Activated CD4-positive, alpha-beta T cell treated with anti-CD3 and anti-CD28 coated beads, Interleukin-2, Interleukin-4, amounts not matched to agents 100 ng/mL and 50 ng/mL, durations not matched to agents 16 hours and 8 hours (primary cell): ENCODE results near the gene SLC26A3.

Source experiments
- DNase-seq: peaks from one replicate; pipeline ENCODE4 v3.0.0-alpha.2; 2020; ENCODE audit warnings: low spot score

Gene SLC26A3

GRCh38 chr7:107744345-107744750 lies 58.7 kb downstream of the SLC26A3 start:
- DNase-seq = no peak

GRCh38 chr7:107743567-107744344 lies 59.3 kb downstream of the SLC26A3 start, which contains the start of gene CBLL1:
Gene CBLL1, plus strand, starts transcription at chr7:107744142. Its CDS starts 22 bp downstream, at chr7:107744164.
- peak; percentile 97 for DNase-seq

- DNase-seq = no peak
Observed at GRCh38 chr7:107742678-107743566, 60.1 kb downstream of the SLC26A3 start.

- DNase-seq = no peak
Observed at GRCh38 chr7:107728276-107728675, 74.7 kb downstream of the SLC26A3 start.

GRCh38 chr7:107726356-107727130 lies 76.5 kb downstream of the SLC26A3 start:
- no peak for DNase-seq

- peak; percentile 52 for DNase-seq
Observed at GRCh38 chr7:107725138-107725740, 77.8 kb downstream of the SLC26A3 start.

GRCh38 chr7:107723255-107723654 lies 79.8 kb downstream of the SLC26A3 start:
- no peak for DNase-seq

- no peak for DNase-seq
Observed at GRCh38 chr7:107721286-107721685, 81.7 kb downstream of the SLC26A3 start.

GRCh38 chr7:107718456-107719193 lies 84.4 kb downstream of the SLC26A3 start:
- DNase-seq = no peak

- DNase-seq = no peak
Observed at GRCh38 chr7:107715531-107715930, 87.5 kb downstream of the SLC26A3 start.
